Activated T-helper 2 cell treated with anti-CD3 and anti-CD28 coated beads, Interferon-gamma antibody, Interleukin-2, Interleukin-4, amounts not matched to agents 10 μg/mL and 5 μg/mL and 100 μg/mL, durations not matched to agents 14 hours and 24 hours and 36 hours (primary cell): ENCODE results near the gene ARMC2. TPM values are rescaled to one million over a fixed set of nuclear protein-coding genes. Genes with fewer than 3 reads are reported as not detected.
A peak's percentile ranks its signal among the peaks of the same experiment; 100 is the strongest.

Experiments
- DNase-seq: peaks from one replicate; pipeline ENCODE4 v3.0.0; 2021; ENCODE audit warnings: low spot score
- H3K27ac Mint-ChIP-seq: one replicate; pipeline ENCODE4 v1.8.0; 2021; ENCODE audit warnings: mixed read lengths
- H3K27me3 Mint-ChIP-seq: one replicate; pipeline ENCODE4 v1.8.0; 2021; ENCODE audit warnings: low read depth, mixed read lengths
- H3K36me3 Mint-ChIP-seq: one replicate; pipeline ENCODE4 v1.8.0; 2021; ENCODE audit warnings: low read depth, mixed read lengths
- H3K4me1 Mint-ChIP-seq: one replicate; pipeline ENCODE4 v1.8.0; 2021; ENCODE audit warnings: low read depth, mixed read lengths
- H3K4me3 Mint-ChIP-seq: one replicate; pipeline ENCODE4 v1.8.0; 2021; ENCODE audit warnings: low read depth, mild to moderate bottlenecking, moderate library complexity, mixed read lengths
- H3K9me3 Mint-ChIP-seq: one replicate; pipeline ENCODE4 v1.8.0; 2021; ENCODE audit warnings: mixed read lengths
- intact Hi-C: fragments of 100-400 bp; cut with micrococcal nuclease; formaldehyde crosslinking; loops from one replicate; pipeline ENCODE4 v1.15.1; 2023
- total RNA-seq: library from RNA; stranded (reverse); gene quantifications from 2 replicates; pipeline ENCODE4 v1.2.3, GENCODE V29; 2022

Gene ARMC2
- 1.9 and 2.7 TPM in 2 replicates for total RNA-seq

GRCh38 chr6:108848116-108848868, at the start of gene ARMC2:
ARMC2 (plus strand) TSS chr6:108848422; CDS start chr6:108854268, 5,846 bp downstream.
- Mint-ChIP-seq H3K27ac (peak within 1 kb of the TSS; percentile 42), H3K36me3 (no peaks in the 10 kb centered on the region), H3K27me3 (peaks cover 28% of the 10 kb centered on the region), H3K9me3 (no peaks in the 10 kb centered on the region), H3K4me1 (peaks cover 22% of the 10 kb centered on the region), H3K4me3 (peak within 1 kb of the TSS; percentile 81)
- intact Hi-C loops: loop anchor here (1.0 to 5.0 kb wide), 6 partner anchors 26 to 534 kb away; partner anchors contain the start of genes CD164 and CEP57L1
- DNase-seq: peak; percentile 85

- no peaks in the 10 kb centered on the region for H3K9me3 Mint-ChIP-seq
- no peaks in the 10 kb centered on the region for H3K36me3 Mint-ChIP-seq
- H3K27ac Mint-ChIP-seq: peak overlapping the region; percentile 60
- peaks cover 9% of the 10 kb centered on the region for H3K27me3 Mint-ChIP-seq
- peak overlapping the region; percentile 49 for H3K4me3 Mint-ChIP-seq
- intact Hi-C loops: no loop called here
- peaks cover 43% of the 10 kb centered on the region for H3K4me1 Mint-ChIP-seq
- peak; percentile 49 for DNase-seq
These were observed 49.4 kb upstream of the ARMC2 start for GRCh38 chr6:108798670-108799353.

- peaks cover 43% of the 10 kb centered on the region for H3K4me1 Mint-ChIP-seq
- no peak overlapping the region for H3K27ac Mint-ChIP-seq
- no peak for DNase-seq
- no peak overlapping the region for H3K4me3 Mint-ChIP-seq
- intact Hi-C loops: no loop called here
- no peaks in the 10 kb centered on the region for H3K36me3 Mint-ChIP-seq
- H3K27me3 Mint-ChIP-seq: peaks cover 6% of the 10 kb centered on the region
- no peaks in the 10 kb centered on the region for H3K9me3 Mint-ChIP-seq
These were observed 48.9 kb upstream of the ARMC2 start for GRCh38 chr6:108799354-108799717.

GRCh38 chr6:108799791-108800190, 48.4 kb upstream of the ARMC2 start:
- peaks cover 4% of the 10 kb centered on the region for H3K27me3 Mint-ChIP-seq
- H3K4me1 Mint-ChIP-seq: peaks cover 43% of the 10 kb centered on the region
- no peak overlapping the region for H3K27ac Mint-ChIP-seq
- no peak overlapping the region for H3K4me3 Mint-ChIP-seq
- no peak for DNase-seq
- no peaks in the 10 kb centered on the region for H3K36me3 Mint-ChIP-seq
- intact Hi-C loops: no loop called here
- no peaks in the 10 kb centered on the region for H3K9me3 Mint-ChIP-seq

GRCh38 chr6:108800427-108800864, 47.8 kb upstream of the ARMC2 start:
- DNase-seq: no peak
- Mint-ChIP-seq H3K27ac (no peak overlapping the region), H3K27me3 (peaks cover 3% of the 10 kb centered on the region), H3K9me3 (no peaks in the 10 kb centered on the region), H3K36me3 (no peaks in the 10 kb centered on the region), H3K4me1 (peaks cover 43% of the 10 kb centered on the region), H3K4me3 (no peak overlapping the region)
- intact Hi-C loops: no loop called here

GRCh38 chr6:108801366-108801765, 46.9 kb upstream of the ARMC2 start:
- intact Hi-C loops: no loop called here
- no peak for DNase-seq
- H3K36me3 Mint-ChIP-seq: no peaks in the 10 kb centered on the region
- H3K4me3 Mint-ChIP-seq: no peak overlapping the region
- no peak overlapping the region for H3K27ac Mint-ChIP-seq
- H3K9me3 Mint-ChIP-seq: no peaks in the 10 kb centered on the region
- H3K27me3 Mint-ChIP-seq: peaks cover 8% of the 10 kb centered on the region
- H3K4me1 Mint-ChIP-seq: peaks cover 47% of the 10 kb centered on the region

GRCh38 chr6:108803982-108804490, 44.2 kb upstream of the ARMC2 start:
- Mint-ChIP-seq H3K27ac (no peak overlapping the region), H3K27me3 (peaks cover 8% of the 10 kb centered on the region), H3K36me3 (no peaks in the 10 kb centered on the region), H3K9me3 (no peaks in the 10 kb centered on the region), H3K4me3 (no peak overlapping the region), H3K4me1 (peaks cover 26% of the 10 kb centered on the region)
- intact Hi-C loops: no loop called here
- no peak for DNase-seq

- Mint-ChIP-seq H3K27ac (no peak overlapping the region), H3K9me3 (no peaks in the 10 kb centered on the region), H3K4me1 (peaks cover 17% of the 10 kb centered on the region), H3K36me3 (no peaks in the 10 kb centered on the region), H3K4me3 (no peak overlapping the region), H3K27me3 (peaks cover 9% of the 10 kb centered on the region)
- intact Hi-C loops: no loop called here
- DNase-seq: no peak
These were observed 43.3 kb upstream of the ARMC2 start for GRCh38 chr6:108804956-108805355.

GRCh38 chr6:108805611-108806167, 42.5 kb upstream of the ARMC2 start:
- no peak overlapping the region for H3K4me3 Mint-ChIP-seq
- intact Hi-C loops: no loop called here
- no peaks in the 10 kb centered on the region for H3K9me3 Mint-ChIP-seq
- H3K27me3 Mint-ChIP-seq: peaks cover 9% of the 10 kb centered on the region
- H3K36me3 Mint-ChIP-seq: no peaks in the 10 kb centered on the region
- H3K27ac Mint-ChIP-seq: no peak overlapping the region
- DNase-seq: no peak
- H3K4me1 Mint-ChIP-seq: peaks cover 11% of the 10 kb centered on the region

GRCh38 chr6:108806171-108806570, 42.1 kb upstream of the ARMC2 start:
- intact Hi-C loops: no loop called here
- Mint-ChIP-seq H3K36me3 (no peaks in the 10 kb centered on the region), H3K9me3 (no peaks in the 10 kb centered on the region), H3K27me3 (peaks cover 9% of the 10 kb centered on the region), H3K4me3 (no peak overlapping the region), H3K4me1 (peaks cover 9% of the 10 kb centered on the region), H3K27ac (no peak overlapping the region)
- no peak for DNase-seq

- Mint-ChIP-seq H3K9me3 (no peaks in the 10 kb centered on the region), H3K4me1 (peaks cover 6% of the 10 kb centered on the region), H3K27ac (no peak overlapping the region), H3K4me3 (no peak overlapping the region), H3K36me3 (no peaks in the 10 kb centered on the region), H3K27me3 (peaks cover 8% of the 10 kb centered on the region)
- intact Hi-C loops: no loop called here
- DNase-seq: no peak
These were observed 41.6 kb upstream of the ARMC2 start for GRCh38 chr6:108806665-108807064.

- no peak for DNase-seq
- intact Hi-C loops: no loop called here
- Mint-ChIP-seq H3K4me3 (no peak overlapping the region), H3K4me1 (peaks cover 5% of the 10 kb centered on the region), H3K27ac (no peak overlapping the region), H3K27me3 (peaks cover 6% of the 10 kb centered on the region), H3K36me3 (no peaks in the 10 kb centered on the region), H3K9me3 (no peaks in the 10 kb centered on the region)
These were observed 40.3 kb upstream of the ARMC2 start for GRCh38 chr6:108807928-108808327.

GRCh38 chr6:108809211-108809610, 39.0 kb upstream of the ARMC2 start:
- intact Hi-C loops: no loop called here
- Mint-ChIP-seq H3K36me3 (no peaks in the 10 kb centered on the region), H3K27me3 (peaks cover 8% of the 10 kb centered on the region), H3K4me3 (no peak overlapping the region), H3K27ac (no peak overlapping the region), H3K9me3 (peaks cover 4% of the 10 kb centered on the region), H3K4me1 (peaks cover 5% of the 10 kb centered on the region)
- no peak for DNase-seq
